ENCODE results near the gene URI1.
"Not testable (repeated sequence)": the region's sequence is repeated elsewhere in the genome, so short reads cannot be mapped to it uniquely, and the experiment has no call there.

The URI1 gene

GRCh38 chr19:29945017-29945416, 3.0 kb downstream of the URI1 start:
- no peak for DNase-seq (ENCODE audit: low read depth in 1 of 2, low spot score in 1 of 2)
- Histone ChIP-seq H3K27me3 (ENCODE audit: insufficient read depth, poor library complexity, severe bottlenecking) (no peaks in the 10 kb centered on the region), H3K27ac (replicated peaks) (peak overlapping the region; percentile 15; the same call in 1 of the 2 replicates), H3K4me3 (replicated peaks; ENCODE audit: insufficient read depth, low read length) (peak overlapping the region; percentile 8; the same call in 1 of the 2 replicates)
- TF ChIP-seq POLR2AphosphoS5 (IDR thresholded peaks at IDR 0.05; ENCODE audit: low read depth) (no peak), CTCF (IDR thresholded peaks at IDR 0.05; ENCODE audit: insufficient read depth, low read length) (no peak), SPI1 (IDR thresholded peaks at IDR 0.05; ENCODE audit: borderline replicate concordance, low read depth) (no peak), REST (IDR thresholded peaks at IDR 0.05; ENCODE audit: insufficient replicate concordance, low read depth) (no peak), GABPA (IDR thresholded peaks at IDR 0.05; ENCODE audit: low read depth) (no peak)

GRCh38 chr19:29945433-29945832, 3.4 kb downstream of the URI1 start:
- Histone ChIP-seq H3K27ac (replicated peaks) (no peak overlapping the region), H3K4me3 (replicated peaks; ENCODE audit: insufficient read depth, low read length) (no peak overlapping the region), H3K27me3 (ENCODE audit: insufficient read depth, poor library complexity, severe bottlenecking) (no peaks in the 10 kb centered on the region)
- no peak for DNase-seq (ENCODE audit: low read depth in 1 of 2, low spot score in 1 of 2)
- TF ChIP-seq POLR2AphosphoS5 (IDR thresholded peaks at IDR 0.05; ENCODE audit: low read depth) = no peak
- no peak for TF ChIP-seq CTCF (IDR thresholded peaks at IDR 0.05; ENCODE audit: insufficient read depth, low read length)
- TF ChIP-seq SPI1 (IDR thresholded peaks at IDR 0.05; ENCODE audit: borderline replicate concordance, low read depth) = no peak

- H3K4me3 ChIP-seq (replicated peaks; ENCODE audit: insufficient read depth, low read length) = no peak overlapping the region
- DNase-seq (ENCODE audit: low read depth in 1 of 2, low spot score in 1 of 2) = no peak
- no peak overlapping the region for H3K27ac ChIP-seq (replicated peaks)
- H3K27me3 ChIP-seq (ENCODE audit: insufficient read depth, poor library complexity, severe bottlenecking) = no peaks in the 10 kb centered on the region
- no peak for TF ChIP-seq GABPA (IDR thresholded peaks at IDR 0.05; ENCODE audit: low read depth)
- TF ChIP-seq POLR2AphosphoS5 (IDR thresholded peaks at IDR 0.05; ENCODE audit: low read depth) = no peak
- TF ChIP-seq CTCF (IDR thresholded peaks at IDR 0.05; ENCODE audit: insufficient read depth, low read length) = no peak
- TF ChIP-seq SPI1 (IDR thresholded peaks at IDR 0.05; ENCODE audit: borderline replicate concordance, low read depth) = no peak
- no peak for TF ChIP-seq REST (IDR thresholded peaks at IDR 0.05; ENCODE audit: insufficient replicate concordance, low read depth)
Observed at GRCh38 chr19:29946645-29947044, 4.6 kb downstream of the URI1 start.

GRCh38 chr19:29947871-29948270, 5.8 kb downstream of the URI1 start:
- no peak for TF ChIP-seq POLR2AphosphoS5 (IDR thresholded peaks at IDR 0.05; ENCODE audit: low read depth)
- Histone ChIP-seq H3K27me3 (ENCODE audit: insufficient read depth, poor library complexity, severe bottlenecking) (no peaks in the 10 kb centered on the region), H3K27ac (replicated peaks) (no peak overlapping the region), H3K4me3 (replicated peaks; ENCODE audit: insufficient read depth, low read length) (no peak overlapping the region)
- DNase-seq (ENCODE audit: low read depth in 1 of 2, low spot score in 1 of 2) = no peak

- H3K27ac ChIP-seq (replicated peaks); H3K27me3 ChIP-seq (ENCODE audit: insufficient read depth, poor library complexity, severe bottlenecking); H3K4me3 ChIP-seq (replicated peaks; ENCODE audit: insufficient read depth, low read length); DNase-seq (ENCODE audit: low read depth in 1 of 2, low spot score in 1 of 2): not testable (repeated sequence)
Observed at GRCh38 chr19:29948759-29949470, 6.9 kb downstream of the URI1 start.
